Measurements from ENCODE around the gene MTMR3. TPM values are rescaled to one million over a fixed set of nuclear protein-coding genes. Genes with fewer than 3 reads are reported as not detected.

MTMR3 gene
- total and polyA plus RNA-seq, 11 donors = 9.6 to 44.8 (median 34.6) TPM

DNA sequence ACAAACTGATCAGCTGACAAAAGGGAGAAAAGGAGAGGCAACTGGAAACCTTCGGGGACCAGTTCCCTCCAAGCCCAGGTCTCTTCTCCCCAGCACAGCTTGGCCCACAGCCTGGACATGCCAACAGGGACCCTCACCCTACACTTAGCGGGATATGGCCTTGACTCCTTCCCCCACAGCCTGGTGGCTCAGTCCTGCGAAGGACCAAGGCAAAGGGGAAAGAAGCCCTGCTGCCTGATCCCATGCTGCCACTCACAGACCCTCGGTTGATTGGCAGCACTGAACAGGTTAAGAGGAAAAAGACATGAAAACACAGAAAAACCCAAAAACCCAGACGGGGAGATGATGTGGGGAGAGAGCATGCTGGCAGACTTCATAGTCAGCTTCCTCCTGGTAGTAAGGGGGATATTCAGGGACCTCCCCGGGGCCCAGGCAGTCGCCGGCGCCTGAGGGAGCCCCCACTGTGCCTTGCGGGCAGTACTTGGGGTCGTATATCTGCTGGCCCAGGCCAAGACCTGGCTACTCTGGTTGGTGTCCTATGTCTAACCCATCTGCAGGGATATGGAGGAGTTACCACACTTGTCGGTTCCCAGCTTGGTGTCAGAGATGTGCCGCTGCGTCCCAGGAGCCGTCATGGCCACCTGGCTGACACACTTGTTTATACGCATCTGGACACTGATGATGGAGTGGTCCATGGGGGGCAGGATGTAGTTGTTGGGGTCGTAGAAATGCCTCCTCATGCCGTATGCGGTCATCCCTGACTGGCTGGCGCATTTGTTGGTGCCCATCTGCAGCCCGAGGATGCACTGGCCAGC, 163.1 kb downstream of the MTMR3 start:
- no peak overlapping the region for H3K4me3 ChIP-seq
- DNase-seq (no peak), ATAC-seq (no peak)
- intact Hi-C loops (cut with DNase I) = no loop called here
- no peak for TF ChIP-seq POLR2A (IDR thresholded peaks at IDR 0.05)
- no peak for TF ChIP-seq CTCF (IDR thresholded peaks at IDR 0.05)
- 90 to 95% (median 93%) methylated on average over 18 to 21 of the region's 21 CpGs for WGBS, 4 donors
- H3K27me3 ChIP-seq = no peaks in the 10 kb centered on the region
- H3K27ac ChIP-seq = no peak overlapping the region
- H3K36me3 ChIP-seq = no peaks in the 10 kb centered on the region
- H3K4me1 ChIP-seq = peaks cover 0 to 11% (median 0%) of the 10 kb centered on the region in 12 donors
- no peaks in the 10 kb centered on the region for H3K9me3 ChIP-seq

GRCh38 chr22:30046716-30047363, 163.9 kb downstream of the MTMR3 start:
- intact Hi-C loops (cut with DNase I) = no loop called here
- DNase-seq (no peak), ATAC-seq (no peak)
- 96 to 98% (median 97%) methylated on average over 11 to 15 of the region's 15 CpGs for WGBS, 4 donors
- Histone ChIP-seq H3K9me3 (no peaks in the 10 kb centered on the region), H3K4me1 (peaks cover 0 to 11% (median 0%) of the 10 kb centered on the region in 12 donors), H3K36me3 (no peaks in the 10 kb centered on the region), H3K27me3 (no peaks in the 10 kb centered on the region), H3K27ac (no peak overlapping the region), H3K4me3 (no peak overlapping the region)
- no peak for TF ChIP-seq CTCF (IDR thresholded peaks at IDR 0.05)
- TF ChIP-seq POLR2A (IDR thresholded peaks at IDR 0.05) = no peak

DNA sequence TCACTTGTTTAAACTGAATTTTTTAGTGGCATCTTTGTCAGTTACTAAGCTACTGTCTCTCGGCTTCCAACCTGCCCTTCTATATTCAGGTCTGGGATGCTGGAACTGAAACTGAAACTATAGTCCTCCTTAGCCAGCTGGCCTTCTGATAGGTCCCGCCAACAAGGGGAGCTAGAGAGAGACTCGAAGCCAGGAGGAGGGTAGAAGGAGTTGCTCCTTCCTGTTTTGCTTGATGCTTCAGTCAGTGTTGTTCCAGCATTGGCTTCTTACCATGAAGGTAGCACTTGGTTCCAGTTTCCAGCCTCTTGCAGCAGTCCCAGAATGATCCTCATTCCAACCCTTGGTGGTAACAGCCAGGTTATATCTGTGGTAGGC, 164.4 kb downstream of the MTMR3 start:
- intact Hi-C loops (cut with DNase I) = no loop called here
- Histone ChIP-seq H3K36me3 (no peaks in the 10 kb centered on the region), H3K4me1 (peaks cover 0 to 11% (median 0%) of the 10 kb centered on the region in 12 donors), H3K27ac (no peak overlapping the region), H3K9me3 (no peaks in the 10 kb centered on the region), H3K27me3 (no peaks in the 10 kb centered on the region), H3K4me3 (no peak overlapping the region)
- 53 to 67% (median 60%) methylated on average over 3 of the region's 3 CpGs for WGBS, 4 donors
- DNase-seq (no peak), ATAC-seq (no peak)
- no peak for TF ChIP-seq POLR2A (IDR thresholded peaks at IDR 0.05)
- no peak for TF ChIP-seq CTCF (IDR thresholded peaks at IDR 0.05)

GRCh38 chr22:30048681-30049080, 165.7 kb downstream of the MTMR3 start:
- Histone ChIP-seq H3K27me3 (no peaks in the 10 kb centered on the region), H3K4me1 (peaks cover 0 to 10% (median 0%) of the 10 kb centered on the region in 12 donors), H3K4me3 (no peak overlapping the region), H3K36me3 (no peaks in the 10 kb centered on the region), H3K9me3 (no peaks in the 10 kb centered on the region), H3K27ac (no peak overlapping the region)
- ATAC-seq (no peak), DNase-seq (no peak)
- intact Hi-C loops (cut with DNase I) = no loop called here
- 74 to 91% (median 77%) methylated on average over 2 of the region's 2 CpGs for WGBS, 4 donors
- TF ChIP-seq POLR2A (IDR thresholded peaks at IDR 0.05) = no peak
- TF ChIP-seq CTCF (IDR thresholded peaks at IDR 0.05) = no peak
